ENCODE measurements around the gene HAND2.

The HAND2 gene

DNA sequence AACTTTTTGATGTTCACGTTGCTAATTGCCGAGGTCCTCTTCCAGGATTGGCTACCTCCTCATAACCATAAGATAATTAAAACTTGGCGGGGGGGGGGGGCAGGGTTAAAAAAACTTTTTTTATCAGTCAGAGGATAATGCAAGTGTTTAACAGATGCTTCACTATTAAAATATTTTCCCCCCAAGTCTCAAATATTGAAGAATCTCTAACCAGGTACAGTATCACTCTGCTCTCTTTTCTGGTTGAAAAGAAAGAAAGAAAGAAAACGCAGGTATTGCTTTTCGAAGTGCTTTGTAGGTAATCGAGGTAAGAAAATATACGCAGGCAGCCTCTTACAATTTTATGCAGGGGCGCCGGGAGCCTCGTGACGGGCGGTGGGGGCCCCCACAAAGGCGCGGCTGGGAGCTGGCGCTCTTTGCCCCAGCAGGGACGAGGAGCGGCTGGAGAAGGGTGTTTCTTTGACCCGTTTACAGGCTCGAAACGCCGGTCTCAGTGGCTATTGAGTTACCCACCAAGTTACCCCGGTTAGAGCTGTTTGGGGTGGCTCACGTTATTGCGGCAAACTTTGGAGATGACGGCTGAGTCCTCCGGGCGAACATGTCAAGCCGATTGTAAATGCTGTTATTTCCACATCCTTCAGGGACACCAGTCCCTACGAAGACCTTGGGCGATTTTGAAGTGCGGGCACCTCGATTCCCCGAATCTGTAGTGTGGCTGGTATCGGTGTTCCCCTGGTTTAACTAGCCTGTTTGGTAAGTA is 477 bp upstream of the HAND2 start:
- TF ChIP-seq EZH2phosphoT487 (IDR thresholded peaks at IDR 0.05; ENCODE audit: low read depth): no peak
- TF ChIP-seq, protein P1, sequence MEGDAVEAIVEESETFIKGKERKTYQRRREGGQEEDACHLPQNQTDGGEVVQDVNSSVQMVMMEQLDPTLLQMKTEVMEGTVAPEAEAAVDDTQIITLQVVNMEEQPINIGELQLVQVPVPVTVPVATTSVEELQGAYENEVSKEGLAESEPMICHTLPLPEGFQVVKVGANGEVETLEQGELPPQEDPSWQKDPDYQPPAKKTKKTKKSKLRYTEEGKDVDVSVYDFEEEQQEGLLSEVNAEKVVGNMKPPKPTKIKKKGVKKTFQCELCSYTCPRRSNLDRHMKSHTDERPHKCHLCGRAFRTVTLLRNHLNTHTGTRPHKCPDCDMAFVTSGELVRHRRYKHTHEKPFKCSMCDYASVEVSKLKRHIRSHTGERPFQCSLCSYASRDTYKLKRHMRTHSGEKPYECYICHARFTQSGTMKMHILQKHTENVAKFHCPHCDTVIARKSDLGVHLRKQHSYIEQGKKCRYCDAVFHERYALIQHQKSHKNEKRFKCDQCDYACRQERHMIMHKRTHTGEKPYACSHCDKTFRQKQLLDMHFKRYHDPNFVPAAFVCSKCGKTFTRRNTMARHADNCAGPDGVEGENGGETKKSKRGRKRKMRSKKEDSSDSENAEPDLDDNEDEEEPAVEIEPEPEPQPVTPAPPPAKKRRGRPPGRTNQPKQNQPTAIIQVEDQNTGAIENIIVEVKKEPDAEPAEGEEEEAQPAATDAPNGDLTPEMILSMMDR (IDR thresholded peaks at IDR 0.05; ENCODE audit: low read depth, low read length): no peak
- no peaks in the 10 kb centered on the region for H3K27me3 ChIP-seq (ENCODE audit: low read depth, low read length)
- no peak overlapping the region for H3K27ac ChIP-seq (ENCODE audit: low read length)
- H3K79me2 ChIP-seq (ENCODE audit: low read length): no peaks in the 10 kb centered on the region
- H4K20me1 ChIP-seq (ENCODE audit: insufficient read depth, low read length): no peaks in the 10 kb centered on the region
- no peak overlapping the region for H3K4me3 ChIP-seq (ENCODE audit: low read length)
- H3K4me1 ChIP-seq (ENCODE audit: low read length): no peaks in the 10 kb centered on the region
- no peak overlapping the region for H3K9ac ChIP-seq (ENCODE audit: low read length)
- H2AFZ ChIP-seq (ENCODE audit: low read depth, low read length): no peak overlapping the region
- H3K4me2 ChIP-seq (ENCODE audit: low read length): no peak overlapping the region
- no peaks in the 10 kb centered on the region for H3K36me3 ChIP-seq (replicated peaks; ENCODE audit: low read depth, low read length)
- 0 out of 2 replicates have a peak, but pooled peaks cover 3% of the 10 kb centered on the region for H3K9me3 ChIP-seq (ENCODE audit: insufficient read depth, low read length)

DNA sequence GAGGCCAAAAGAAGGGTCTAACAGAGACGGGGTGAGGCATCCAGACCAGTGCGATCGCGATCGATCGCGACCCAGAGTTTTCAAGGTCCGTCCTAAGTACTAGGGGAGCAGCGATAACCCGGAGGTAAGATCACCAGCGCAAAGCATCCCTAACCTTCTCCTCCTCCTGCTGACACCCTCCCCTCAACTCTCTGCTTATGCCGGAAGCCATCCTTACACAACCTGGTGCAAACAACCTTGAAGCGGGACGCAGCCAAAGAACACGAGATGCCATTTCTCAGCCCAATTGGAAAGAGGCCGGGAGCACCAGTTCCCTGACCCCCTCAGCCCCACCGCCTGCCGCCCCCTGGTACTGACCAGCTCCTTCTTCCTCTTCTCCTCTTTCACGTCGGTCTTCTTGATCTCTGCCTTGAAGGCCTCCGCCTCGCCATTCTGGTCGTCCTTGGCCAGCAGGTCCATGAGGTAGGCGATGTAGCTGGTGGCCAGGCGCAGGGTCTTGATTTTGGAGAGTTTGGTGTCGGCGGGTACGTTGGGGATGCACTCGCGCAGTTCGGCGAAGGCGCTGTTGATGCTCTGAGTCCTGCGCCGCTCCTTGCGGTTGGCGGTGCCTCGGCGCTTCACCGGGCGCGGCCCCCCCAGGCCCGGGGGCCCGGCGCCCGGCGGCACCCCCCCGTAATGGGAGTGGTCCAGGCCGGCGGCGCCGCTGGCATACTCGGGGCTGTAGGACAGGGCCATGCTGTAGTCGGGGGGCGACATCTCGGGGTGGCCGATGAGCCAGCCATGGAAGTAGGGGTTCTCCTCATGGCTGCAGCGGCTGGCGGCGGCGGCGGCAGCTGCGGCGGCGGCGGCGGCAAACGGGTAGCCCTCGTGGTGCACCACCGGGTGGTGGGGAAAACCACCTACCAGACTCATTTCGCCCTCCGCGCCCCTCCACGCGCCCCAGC is 1.4 kb downstream of the HAND2 start:
- Histone ChIP-seq H3K36me3 (replicated peaks; ENCODE audit: low read depth, low read length) (no peaks in the 10 kb centered on the region), H3K79me2 (ENCODE audit: low read length) (no peaks in the 10 kb centered on the region), H2AFZ (ENCODE audit: low read depth, low read length) (no peak overlapping the region), H3K27ac (ENCODE audit: low read length) (no peak overlapping the region), H4K20me1 (ENCODE audit: insufficient read depth, low read length) (no peaks in the 10 kb centered on the region), H3K9ac (ENCODE audit: low read length) (no peak overlapping the region), H3K4me1 (ENCODE audit: low read length) (no peaks in the 10 kb centered on the region), H3K4me2 (ENCODE audit: low read length) (no peak overlapping the region), H3K9me3 (ENCODE audit: insufficient read depth, low read length) (0 out of 2 replicates have a peak, but pooled peaks cover 3% of the 10 kb centered on the region), H3K27me3 (ENCODE audit: low read depth, low read length) (no peaks in the 10 kb centered on the region), H3K4me3 (ENCODE audit: low read length) (no peak overlapping the region)
- TF ChIP-seq, protein P1 (IDR thresholded peaks at IDR 0.05; ENCODE audit: low read depth, low read length): no peak
- TF ChIP-seq EZH2phosphoT487 (IDR thresholded peaks at IDR 0.05; ENCODE audit: low read depth): no peak

DNA sequence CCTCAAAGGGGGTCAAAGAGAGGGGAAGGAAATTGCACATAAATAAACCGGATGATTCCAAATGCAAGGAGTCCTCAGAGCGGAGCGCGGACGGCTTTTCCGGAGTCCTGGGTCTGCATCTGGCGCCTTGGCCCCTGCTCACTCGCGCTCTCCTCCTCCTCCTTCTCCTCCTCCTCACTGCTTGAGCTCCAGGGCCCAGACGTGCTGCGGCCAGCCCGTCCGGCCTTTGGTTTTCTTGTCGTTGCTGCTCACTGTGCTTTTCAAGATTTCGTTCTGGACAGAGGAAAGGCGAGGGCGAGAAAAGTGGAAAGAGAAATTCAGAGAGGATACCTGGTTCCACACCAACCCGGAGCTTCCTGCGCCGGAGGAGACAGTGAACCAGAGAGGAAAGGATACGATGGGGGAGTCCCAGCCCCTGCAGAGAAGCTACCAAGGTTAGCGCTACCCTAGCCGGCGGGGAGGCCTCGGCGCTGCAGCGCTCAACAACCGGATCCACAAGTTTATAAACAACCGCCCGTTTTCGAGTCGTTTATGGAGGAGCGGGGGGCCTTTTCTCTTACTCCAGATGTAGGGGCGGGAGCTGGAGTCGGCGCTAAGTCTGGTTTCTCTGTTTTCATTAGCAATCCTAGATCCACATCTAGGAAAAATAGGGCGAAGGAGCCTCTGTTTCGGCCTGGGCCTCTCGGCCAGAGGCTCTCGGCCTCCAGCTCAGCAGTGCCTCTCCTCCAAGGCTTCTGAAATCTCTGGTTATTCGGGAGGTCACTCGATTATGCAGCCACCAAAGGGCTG is 2.7 kb downstream of the HAND2 start:
- H3K79me2 ChIP-seq (ENCODE audit: low read length): no peaks in the 10 kb centered on the region
- H2AFZ ChIP-seq (ENCODE audit: low read depth, low read length): no peak overlapping the region
- H3K9ac ChIP-seq (ENCODE audit: low read length): no peak overlapping the region
- H3K36me3 ChIP-seq (replicated peaks; ENCODE audit: low read depth, low read length): no peaks in the 10 kb centered on the region
- no peak overlapping the region for H3K4me2 ChIP-seq (ENCODE audit: low read length)
- no peaks in the 10 kb centered on the region for H3K4me1 ChIP-seq (ENCODE audit: low read length)
- TF ChIP-seq EZH2phosphoT487 (IDR thresholded peaks at IDR 0.05; ENCODE audit: low read depth): no peak
- TF ChIP-seq, protein P1 (IDR thresholded peaks at IDR 0.05; ENCODE audit: low read depth, low read length): no peak
- no peak overlapping the region for H3K4me3 ChIP-seq (ENCODE audit: low read length)
- no peaks in the 10 kb centered on the region for H4K20me1 ChIP-seq (ENCODE audit: insufficient read depth, low read length)
- H3K9me3 ChIP-seq (ENCODE audit: insufficient read depth, low read length): peaks cover 7% of the 10 kb centered on the region; the same call in 1 of the 2 replicates
- no peak overlapping the region for H3K27ac ChIP-seq (ENCODE audit: low read length)
- no peaks in the 10 kb centered on the region for H3K27me3 ChIP-seq (ENCODE audit: low read depth, low read length)
